Measurements from ENCODE around the gene OR6C70. TPM values are rescaled to one million over a fixed set of nuclear protein-coding genes. Genes with fewer than 3 reads are reported as not detected.

The OR6C70 gene
- total RNA-seq, 4 donors from 2014 or later: not detected

DNA sequence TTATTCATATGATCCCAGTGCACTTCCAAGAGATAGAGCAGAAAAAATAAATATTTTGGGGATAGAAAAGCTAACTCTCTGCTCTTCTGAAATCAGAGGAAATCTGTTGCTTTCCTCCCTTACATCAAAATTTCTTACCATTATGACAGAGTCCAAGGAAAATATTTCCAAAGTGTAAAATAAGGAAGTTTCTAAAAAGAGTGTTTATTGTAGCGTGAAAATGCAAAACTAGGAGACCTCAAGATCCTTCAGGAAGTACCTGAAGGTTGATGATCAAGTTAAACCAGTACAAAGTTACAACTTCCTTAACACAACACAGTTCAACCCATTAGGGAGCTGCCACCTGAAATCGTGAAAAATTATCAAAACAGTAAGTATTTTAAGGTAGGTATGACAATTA is 26.2 kb downstream of the OR6C70 start, which contains the start of gene OR6C2:
TSS of gene OR6C2 (plus strand) at position 301 of the 400 bp plus-strand sequence. CDS start 8,138 bp downstream, outside the sequence.
- TF ChIP-seq CTCF (IDR thresholded peaks at IDR 0.05; ENCODE audit: low read depth): no peak

DNA sequence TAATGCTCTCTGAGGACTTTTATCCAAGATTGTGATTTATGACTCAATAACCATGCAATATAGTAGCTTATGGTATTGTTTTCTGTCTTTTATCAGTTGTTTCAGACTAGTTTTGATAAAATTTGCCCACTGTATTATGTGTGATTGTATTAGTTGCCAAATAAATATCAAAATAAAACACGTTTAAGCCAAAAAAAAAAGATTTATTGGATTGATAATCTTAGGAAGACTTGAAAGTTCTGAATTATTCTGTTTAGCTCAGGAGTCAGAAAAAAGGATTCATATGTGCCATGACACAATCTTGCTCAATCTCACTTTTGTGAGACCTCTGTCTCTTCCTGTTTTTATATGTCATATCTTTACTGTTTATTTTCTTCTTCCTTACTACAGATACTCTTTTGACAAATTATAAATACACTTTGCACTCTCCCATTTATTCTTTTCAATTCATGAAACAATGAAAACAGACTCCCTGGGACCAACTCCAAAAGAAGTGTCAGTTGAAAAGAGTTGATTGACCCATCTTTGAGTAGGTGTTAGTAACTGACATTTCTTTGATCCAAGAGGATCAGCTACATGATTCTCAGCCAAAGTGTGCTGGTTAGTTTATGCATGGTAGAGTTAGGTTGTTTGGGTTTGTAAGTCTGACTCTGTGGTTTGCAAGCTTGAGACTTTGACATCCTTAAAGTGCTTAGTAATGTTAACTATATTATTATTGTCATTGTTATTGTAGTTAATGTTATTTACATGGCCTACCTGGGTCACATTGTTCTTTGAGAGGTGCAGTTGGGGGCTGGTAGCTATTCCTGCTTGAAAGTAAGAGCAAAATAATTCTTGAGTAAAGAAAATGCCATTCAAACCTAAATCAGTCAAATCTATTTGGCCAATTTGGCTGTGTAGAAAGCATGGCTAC is 41.4 kb downstream of the OR6C70 start:
- TF ChIP-seq CTCF (IDR thresholded peaks at IDR 0.05; ENCODE audit: low read depth): no peak

- TF ChIP-seq CTCF (IDR thresholded peaks at IDR 0.05; ENCODE audit: low read depth): no peak
These were observed 44.0 kb downstream of the OR6C70 start, which contains the start of gene OR6C76 for GRCh38 chr12:55425954-55426353. OR6C76 (plus strand) TSS chr12:55426254; CDS start chr12:55426254, 0 bp downstream.

DNA sequence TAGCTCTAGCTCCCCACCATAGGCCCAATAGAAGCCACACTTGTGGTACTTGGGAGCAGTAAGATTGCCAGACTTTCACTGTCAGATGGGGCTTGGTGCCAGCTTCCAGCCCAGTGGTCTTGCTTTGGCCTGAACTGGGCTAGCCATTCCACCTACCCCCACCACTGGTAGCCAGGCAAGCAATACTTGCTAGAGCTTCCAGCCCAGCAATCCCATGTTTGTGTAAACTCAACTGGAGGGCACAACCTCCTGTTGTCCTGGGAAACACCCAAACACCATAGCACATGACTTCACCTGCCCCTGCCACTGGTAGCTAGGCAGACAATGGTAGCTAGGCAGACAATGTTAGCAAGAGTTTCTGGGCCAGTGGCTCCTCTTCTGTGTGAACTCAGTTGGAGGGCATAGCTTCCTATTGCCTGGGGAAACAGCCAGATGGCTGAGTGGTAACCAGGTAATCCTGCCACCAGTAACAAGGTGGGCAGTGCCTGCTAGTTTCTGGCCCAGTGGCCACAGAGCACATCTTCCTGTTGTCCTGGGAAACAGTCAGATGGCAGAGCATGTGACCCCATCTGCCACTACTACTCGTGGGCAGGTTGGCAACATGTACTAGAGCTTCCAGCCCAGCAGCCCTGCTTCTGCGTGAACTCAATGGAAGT is 49.5 kb downstream of the OR6C70 start:
- TF ChIP-seq CTCF (IDR thresholded peaks at IDR 0.05; ENCODE audit: low read depth): no peak

Other genes with a start within 250 kb of the OR6C70 start
- gene OR10A7, start 249.1 kb downstream of the OR6C70 start, total RNA-seq: not detected
- not detected for gene OR6C74, start 225.5 kb downstream of the OR6C70 start, total RNA-seq
- gene OR6C6, start 173.6 kb downstream of the OR6C70 start, total RNA-seq: not detected
- not detected for gene OR6C1, start 155.8 kb downstream of the OR6C70 start, total RNA-seq
- not detected for gene OR6C3, start 139.4 kb downstream of the OR6C70 start, total RNA-seq
- gene OR6C75, start 107.2 kb downstream of the OR6C70 start, total RNA-seq: not detected
- gene OR6C65, start 69.6 kb downstream of the OR6C70 start, total RNA-seq: not detected
- not detected for gene OR6C76, start 43.9 kb downstream of the OR6C70 start, total RNA-seq
- gene OR6C2, start 26.1 kb downstream of the OR6C70 start, total RNA-seq: not detected
- not detected for gene OR6C68, start 22.2 kb upstream of the OR6C70 start, total RNA-seq
- not detected for gene OR6C4, start 79.5 kb upstream of the OR6C70 start, total RNA-seq
- gene OR2AP1, start 102.3 kb upstream of the OR6C70 start, total RNA-seq: not detected
- not detected for gene OR10P1, start 166.8 kb upstream of the OR6C70 start, total RNA-seq
- gene ITGA7, start 237.8 kb upstream of the OR6C70 start, total RNA-seq: 100 to 1,000 TPM; 117 to 518 (median 175) TPM
- 100 to 1,000 TPM; 193 to 251 (median 239) TPM for gene BLOC1S1, start 245.9 kb upstream of the OR6C70 start, total RNA-seq

All from subcutaneous adipose tissue (tissue), 4 donors.